AML-193 (cell line): ENCODE results near the gene C3orf62.

Source experiments
- DNase-seq, 2 experiments: peaks; one replicate each; lab custom pipeline; 2025; lab: John Stamatoyannopoulos, UW

The C3orf62 gene

DNA sequence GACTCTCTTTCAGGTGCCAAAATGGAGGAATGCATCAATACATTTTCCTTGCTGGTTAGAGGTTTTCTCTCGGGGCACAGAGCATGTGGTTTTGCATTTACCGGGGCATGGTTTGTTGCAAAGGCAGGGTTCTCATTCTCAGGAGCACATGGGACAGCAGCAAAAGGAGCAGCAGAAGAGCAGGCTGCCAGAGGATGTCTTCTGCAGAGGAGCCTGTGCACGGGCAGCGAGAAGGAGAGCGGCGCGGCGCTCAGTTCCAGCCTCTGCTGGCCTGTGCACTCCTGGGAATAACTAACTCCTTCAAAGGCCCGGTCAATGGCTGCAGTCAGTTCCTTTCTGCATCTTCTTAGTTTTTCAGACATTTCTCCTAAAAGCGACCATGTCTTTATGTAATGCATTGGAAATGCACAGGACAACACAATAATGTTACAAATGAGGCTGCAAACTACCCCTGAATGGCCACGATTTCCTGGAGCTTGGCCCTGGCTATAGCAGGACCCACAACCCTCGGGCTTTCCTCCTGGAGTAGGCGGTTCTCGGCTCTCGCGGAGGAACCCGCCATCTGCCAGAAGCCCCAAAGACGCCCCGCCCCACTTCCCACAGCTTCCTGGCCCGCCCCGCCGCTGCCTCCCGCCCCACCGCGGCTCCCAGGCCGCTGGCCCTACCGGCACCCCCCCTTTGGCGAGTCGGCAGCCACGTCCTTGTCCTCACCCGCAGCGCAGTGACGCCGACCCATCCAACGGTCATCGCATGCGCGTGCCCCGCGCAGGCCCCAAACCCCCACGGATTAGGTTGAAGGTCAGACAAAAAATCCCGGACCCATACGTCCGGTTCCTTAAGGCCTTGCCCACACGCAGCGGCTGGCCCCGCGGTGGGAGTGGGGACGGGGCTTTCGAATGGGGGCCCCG, at the start of gene C3orf62:
TSS of gene C3orf62 (minus strand) at position 758 of the 908 bp plus-strand sequence. CDS start at position 398, 360 bp downstream.
- DNase-seq, result no peak

DNA sequence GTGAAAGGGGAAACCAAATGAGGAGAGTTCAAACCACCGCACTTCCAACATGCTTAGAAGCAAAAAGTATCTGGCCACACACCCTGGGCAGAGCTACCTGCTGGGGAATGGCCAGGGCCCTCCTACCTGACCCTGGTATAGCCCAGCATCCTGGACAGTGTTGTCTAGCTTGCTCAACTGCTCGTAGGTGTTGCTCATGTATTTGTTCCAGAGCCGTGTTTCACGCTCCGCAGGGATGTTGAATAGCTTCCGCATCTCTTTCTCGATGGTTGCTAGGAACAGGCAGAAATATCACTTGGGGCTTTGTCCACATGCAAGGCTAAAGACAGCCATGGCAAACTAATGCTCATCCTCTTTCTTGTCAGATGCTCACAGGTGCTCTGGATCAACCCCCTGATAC, 47.7 kb upstream of the C3orf62 start:
- no peak for DNase-seq

DNA sequence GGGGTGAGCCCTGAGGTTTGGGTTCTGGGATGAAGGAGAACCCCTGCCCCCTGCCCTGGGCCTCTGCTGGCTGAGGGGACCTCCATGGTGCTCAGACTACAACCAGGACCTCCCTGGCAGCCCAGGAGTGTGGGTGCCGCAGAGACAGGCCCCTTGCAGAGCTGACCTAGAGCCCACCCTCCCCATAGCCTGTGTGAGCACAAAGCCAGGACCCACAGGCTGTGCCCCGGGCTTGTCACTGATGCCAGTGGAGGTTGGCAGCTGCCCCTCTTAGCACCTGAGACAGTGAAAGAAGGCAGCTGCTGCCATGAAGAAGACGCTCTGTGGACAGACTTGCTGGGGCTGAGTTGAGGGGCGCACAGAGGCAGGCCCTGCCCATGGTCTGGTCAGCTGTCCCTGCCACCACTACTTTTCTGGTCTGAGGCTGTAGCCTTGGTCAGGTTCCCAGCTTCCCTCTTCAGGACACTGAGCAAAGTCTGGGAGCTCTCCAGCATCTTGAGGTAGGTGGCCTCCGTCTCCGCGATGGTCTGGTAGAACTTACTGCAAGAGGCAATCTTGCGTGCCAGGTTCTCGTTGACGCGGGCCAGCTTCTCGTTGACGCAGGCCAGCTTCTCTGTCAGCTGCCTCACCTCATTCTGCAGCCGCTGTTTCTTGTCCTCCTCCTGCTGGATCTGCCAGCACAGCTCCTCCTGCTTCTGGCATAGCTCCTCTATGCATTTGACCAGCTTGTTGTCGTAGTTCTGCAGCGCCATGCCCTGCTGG, 39.8 kb upstream of the C3orf62 start:
- DNase-seq, result no peak

DNA sequence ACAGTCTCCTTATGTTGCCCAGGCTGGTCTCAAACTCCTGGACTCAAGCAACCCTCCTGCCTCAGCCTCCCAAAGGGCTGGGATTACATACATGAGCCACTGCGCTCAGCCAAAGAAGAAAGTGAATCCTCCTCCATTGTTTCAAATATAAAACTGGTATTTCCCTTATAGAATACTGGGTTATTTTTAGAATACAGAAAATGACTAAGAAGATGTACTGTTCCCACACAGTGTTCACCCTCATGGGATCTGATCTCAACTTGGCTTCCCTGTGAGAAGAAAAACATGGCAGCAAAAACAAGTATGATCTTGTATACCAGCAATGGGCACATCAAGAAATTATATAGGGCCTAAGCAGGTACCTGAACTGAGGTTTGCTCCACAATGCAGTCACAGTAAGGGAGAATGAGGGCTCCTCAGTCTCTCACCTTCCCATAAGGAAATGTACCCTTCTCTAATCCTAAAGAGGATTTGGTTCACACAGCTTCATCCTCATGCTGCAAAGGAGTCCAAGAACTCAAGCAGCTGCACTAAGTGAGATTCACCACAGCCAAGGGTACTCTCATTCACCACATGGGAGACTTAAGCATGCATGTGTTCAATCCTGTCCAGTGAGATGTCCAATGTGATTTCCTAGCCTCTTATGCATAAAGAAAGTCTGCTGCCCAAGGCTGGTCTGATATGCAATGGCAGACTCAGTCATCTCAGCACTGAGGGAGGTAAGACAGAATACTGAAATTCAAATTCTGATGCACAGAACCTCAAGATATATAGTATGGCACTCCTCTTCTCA, 37.1 kb upstream of the C3orf62 start:
- DNase-seq, result no peak

DNA sequence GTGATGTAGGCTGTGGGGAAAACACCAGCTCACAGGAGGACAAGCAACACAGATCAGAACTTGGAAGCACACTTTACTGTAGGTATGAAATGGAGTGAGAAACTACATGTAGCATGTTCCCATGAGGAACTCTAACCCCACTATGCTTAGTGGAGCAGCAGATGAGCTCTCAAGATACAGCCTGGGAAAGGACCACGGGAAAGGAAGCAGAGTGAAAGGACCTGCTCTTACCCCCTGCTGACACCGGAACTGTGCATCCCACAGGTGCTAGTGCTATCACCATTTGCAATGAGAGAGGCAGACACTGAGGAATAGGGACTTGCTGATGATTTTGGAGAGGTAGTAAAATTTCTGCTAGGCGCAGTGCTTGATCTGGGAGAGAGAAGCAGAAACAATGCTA, 34.3 kb upstream of the C3orf62 start:
- no peak for DNase-seq

GRCh38 chr3:49310677-49311076, 33.6 kb upstream of the C3orf62 start:
- no peak for DNase-seq

- no peak for DNase-seq
Observed at GRCh38 chr3:49305608-49306007, 28.6 kb upstream of the C3orf62 start.

GRCh38 chr3:49302613-49303012, 25.6 kb upstream of the C3orf62 start:
- DNase-seq, result no peak

GRCh38 chr3:49300595-49300994, 23.6 kb upstream of the C3orf62 start:
- no peak for DNase-seq

GRCh38 chr3:49298511-49298910, 21.5 kb upstream of the C3orf62 start:
- no peak for DNase-seq

GRCh38 chr3:49296781-49297411, 19.9 kb upstream of the C3orf62 start:
- no peak for DNase-seq

DNA sequence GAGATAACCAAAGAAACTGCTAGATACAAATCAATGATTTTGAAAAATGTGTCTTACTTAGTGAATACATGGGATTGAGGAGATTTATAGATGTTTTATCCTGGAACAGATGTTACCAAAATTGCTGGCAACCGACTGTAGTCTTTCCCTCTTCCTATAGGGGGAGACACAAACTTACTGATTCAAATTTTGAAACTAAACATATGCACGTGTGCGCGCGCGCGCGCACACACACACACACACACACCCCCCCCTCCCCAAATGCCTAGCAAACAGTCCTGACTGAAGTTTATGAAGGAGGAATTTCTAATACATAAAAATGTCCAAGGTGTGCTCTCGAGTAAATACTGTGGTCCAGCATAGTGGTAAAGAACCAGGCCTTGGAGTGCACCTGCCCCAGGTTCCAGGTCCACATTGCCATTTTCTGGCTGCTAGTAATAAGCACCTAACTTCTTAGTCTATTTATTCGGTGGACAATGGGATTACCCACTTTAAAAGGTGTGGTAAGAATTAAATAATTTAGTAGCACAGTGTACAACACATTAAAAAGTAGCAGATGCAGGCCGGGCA, 18.5 kb upstream of the C3orf62 start:
- peak; percentile 55 to 60 for DNase-seq

DNA sequence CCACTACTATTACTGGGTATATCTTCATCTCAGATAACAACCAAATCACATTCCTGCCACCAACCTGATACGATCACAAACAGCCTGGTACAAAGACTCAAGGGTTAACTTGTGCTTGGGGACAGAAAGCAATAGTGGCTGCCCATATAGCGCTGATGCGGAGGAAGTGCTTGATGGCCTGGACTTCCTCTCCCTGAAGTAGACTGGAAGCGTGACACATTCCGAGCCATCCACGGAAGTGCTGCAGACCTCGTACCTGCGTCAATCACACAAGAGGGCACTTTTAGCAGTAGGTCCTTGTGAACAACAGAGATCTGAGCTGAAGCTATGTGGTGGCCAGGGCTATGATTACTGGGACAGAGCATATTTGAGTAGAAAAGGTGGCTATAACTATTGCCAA, 17.3 kb upstream of the C3orf62 start:
- no peak for DNase-seq

DNA sequence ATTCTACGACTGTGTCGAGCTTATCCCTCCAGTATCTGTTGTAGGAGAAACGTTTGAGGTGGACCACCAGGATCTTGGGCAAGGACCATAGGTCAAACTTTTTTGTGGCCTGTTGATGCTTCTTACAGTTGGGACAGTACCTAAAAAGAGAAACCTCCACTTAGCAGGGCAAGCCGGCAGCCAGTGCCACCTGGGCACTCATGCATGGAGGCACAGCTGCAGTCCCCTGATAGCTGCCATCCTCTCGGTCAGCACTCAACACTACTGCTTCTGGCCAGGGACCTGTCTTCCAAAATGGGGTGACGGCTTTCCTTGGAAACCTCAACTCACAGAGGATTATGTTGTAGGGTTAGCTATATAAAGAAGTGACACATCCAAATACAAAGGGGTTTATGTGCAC, 7.0 kb upstream of the C3orf62 start:
- DNase-seq, result no peak

- DNase-seq, result no peak
Observed at GRCh38 chr3:49279376-49279775, 2.3 kb upstream of the C3orf62 start.

DNA sequence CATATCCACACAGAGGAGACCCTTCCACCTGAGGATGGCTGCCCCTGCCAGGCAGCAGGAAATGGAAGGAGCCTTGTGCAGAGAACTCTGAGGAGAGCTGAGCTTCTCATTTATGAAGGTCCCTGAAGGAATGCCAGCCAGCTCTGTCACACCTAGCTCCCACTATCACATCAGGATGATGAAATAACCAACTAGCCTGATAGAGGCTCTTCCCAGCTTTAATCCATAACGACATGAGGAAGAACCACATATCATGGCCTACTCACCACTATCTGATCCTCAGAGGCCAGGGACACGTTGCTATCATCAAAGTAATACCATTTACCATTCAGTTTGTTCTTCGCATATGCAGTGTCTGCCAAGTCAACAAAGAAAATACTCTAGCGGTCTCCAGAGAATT, 1.5 kb upstream of the C3orf62 start:
- no peak for DNase-seq

DNA sequence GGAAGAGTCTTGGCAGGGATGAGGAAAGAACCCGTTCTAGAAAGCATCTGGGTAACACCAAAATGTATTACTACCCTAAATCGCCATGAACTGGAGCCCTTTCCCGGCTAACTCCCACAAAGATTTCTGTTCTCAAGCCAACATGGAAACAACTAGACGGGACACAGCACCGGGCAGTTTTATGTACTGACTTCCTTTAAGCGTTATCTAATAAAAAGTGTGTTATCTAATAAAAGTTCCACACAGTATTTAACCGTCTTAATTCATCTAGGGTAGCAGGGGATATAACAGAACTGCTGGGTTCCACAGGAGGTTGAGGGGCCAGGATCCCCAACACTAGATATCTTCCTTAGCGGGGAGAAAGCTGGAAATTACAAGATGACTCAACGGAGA, 347 bp upstream of the C3orf62 start:
- no peak for DNase-seq

DNA sequence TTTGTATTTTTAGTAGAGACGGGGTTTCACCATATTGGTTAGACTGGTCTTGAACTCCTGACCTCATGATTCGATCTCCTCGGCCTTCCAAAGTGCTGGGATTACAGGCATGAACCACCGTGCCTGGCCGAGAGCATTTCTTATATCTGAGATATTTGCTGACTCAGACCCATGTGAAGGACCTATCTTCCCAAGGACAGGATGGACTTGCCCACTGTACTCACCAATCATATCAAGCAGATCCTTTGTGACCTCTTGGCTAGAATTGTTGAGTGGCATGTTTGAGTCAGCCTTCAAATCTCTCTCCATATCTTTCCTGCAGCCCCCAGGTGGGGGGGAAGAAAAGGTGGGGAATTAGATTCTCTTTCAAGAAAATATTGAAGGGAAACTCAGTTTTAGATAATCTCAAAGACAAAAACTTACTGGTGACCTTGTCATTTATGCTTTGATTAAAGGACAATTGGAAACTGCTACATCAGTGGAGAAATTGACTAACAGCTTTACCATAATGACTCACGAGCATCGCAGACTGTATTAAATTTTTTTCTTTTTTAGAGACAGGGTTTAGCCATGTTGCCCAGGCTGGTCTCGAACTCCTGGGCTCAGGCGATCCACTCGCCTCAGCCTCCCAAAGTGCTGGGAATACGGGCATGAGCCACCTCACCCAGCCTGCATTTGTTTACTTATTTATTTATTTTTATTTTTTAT, 3.1 kb downstream of the C3orf62 start:
- DNase-seq, result no peak

DNA sequence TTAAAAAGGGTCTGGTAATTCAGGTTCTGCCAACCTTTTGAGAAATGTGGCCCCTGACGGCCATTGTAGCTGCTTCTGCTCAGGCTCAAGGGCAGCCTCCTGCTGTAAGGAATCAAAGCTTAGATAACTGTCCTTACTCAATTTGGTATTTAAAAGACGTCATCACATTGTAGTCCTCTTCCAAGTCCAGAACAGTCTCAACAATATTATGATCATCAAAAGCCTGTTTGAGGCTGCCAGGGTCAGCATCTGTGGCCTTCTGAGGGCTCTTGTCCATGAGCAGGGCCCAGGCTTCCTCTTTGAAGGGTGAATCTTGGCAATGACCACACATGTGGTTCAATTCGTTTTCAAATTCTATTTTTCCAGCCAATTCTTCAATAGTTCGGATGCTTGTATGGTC, 6.0 kb downstream of the C3orf62 start:
- no peak for DNase-seq

GRCh38 chr3:49270156-49270500, 6.9 kb downstream of the C3orf62 start:
- DNase-seq, result no peak
